BE2C (cell line): ENCODE results near the gene DOK5.

ENCODE experiments used
- DNase-seq: peaks from one replicate; pipeline ENCODE4 v3.0.0-alpha.2; 2020
- H3K27me3 ChIP-seq: fragments of 250-450 bp; sonication (Bioruptor Pico); 2 replicates; pipeline ENCODE4 v1.5.1; 2020; ENCODE audit warnings: mild to moderate bottlenecking
- H3K36me3 ChIP-seq: fragments of 250-450 bp; sonication (Bioruptor Pico); 2 replicates; pipeline ENCODE4 v1.5.1; 2020; ENCODE audit warnings: mild to moderate bottlenecking
- H3K4me1 ChIP-seq: fragments of 250-450 bp; sonication (Bioruptor Pico); 2 replicates; pipeline ENCODE4 v1.5.1; 2020
- H3K4me3 ChIP-seq: 2 replicates; pipeline ENCODE4 v1.5.1; 2011; ENCODE audit warnings: low read depth, low read length
- H3K9me3 ChIP-seq: fragments of 250-450 bp; sonication (Bioruptor Pico); 2 replicates; pipeline ENCODE4 v1.5.1; 2020
- TF ChIP-seq, protein P1 (sequence below): IDR thresholded peaks from 2 replicates; pipeline ENCODE4 v1.5.1; 2012; ENCODE audit warnings: mild to moderate bottlenecking, low read depth, low read length

The DOK5 gene

GRCh38 chr20:54524849-54525248 lies 49.5 kb downstream of the DOK5 start:
- no peak for DNase-seq

DNA sequence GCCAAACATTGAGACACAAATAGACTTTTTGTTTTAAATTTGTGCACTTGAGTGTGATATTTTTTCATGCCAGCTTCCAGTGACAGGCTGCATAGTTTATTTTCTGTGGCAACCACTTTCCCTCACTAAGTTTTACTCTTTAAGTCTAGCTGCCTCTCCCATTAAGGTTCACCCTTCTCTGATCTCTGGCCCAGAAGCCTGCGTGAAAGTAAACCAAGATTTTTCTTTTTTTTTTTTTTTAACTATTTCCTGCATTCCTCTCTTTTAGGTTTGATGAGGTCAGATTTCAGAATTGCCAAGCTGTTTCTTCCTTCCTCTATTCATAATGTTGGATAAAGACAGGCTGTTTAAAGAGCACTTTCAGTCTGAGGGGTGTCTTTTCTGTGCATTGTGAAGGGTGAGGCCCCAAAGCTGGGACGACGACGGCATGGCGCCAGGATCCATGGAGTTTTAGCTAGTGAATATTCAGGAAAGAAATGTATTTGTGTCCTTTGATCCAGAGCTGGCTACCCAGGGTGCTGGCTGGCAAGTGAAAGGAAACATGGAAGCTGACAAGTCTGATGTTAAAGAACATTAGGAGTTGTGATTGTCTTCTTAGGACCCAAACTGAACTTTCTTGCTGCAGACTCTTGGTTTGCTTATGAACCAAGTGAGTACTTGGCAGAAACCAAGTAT lies 50.7 kb downstream of the DOK5 start:
- DNase-seq = no peak
- Histone ChIP-seq H3K4me3 (no peak overlapping the region), H3K9me3 (no peaks in the 10 kb centered on the region), H3K36me3 (no peaks in the 10 kb centered on the region), H3K4me1 (no peaks in the 10 kb centered on the region), H3K27me3 (no peaks in the 10 kb centered on the region; the same call in 1 of the 2 replicates)
- TF ChIP-seq, protein P1, sequence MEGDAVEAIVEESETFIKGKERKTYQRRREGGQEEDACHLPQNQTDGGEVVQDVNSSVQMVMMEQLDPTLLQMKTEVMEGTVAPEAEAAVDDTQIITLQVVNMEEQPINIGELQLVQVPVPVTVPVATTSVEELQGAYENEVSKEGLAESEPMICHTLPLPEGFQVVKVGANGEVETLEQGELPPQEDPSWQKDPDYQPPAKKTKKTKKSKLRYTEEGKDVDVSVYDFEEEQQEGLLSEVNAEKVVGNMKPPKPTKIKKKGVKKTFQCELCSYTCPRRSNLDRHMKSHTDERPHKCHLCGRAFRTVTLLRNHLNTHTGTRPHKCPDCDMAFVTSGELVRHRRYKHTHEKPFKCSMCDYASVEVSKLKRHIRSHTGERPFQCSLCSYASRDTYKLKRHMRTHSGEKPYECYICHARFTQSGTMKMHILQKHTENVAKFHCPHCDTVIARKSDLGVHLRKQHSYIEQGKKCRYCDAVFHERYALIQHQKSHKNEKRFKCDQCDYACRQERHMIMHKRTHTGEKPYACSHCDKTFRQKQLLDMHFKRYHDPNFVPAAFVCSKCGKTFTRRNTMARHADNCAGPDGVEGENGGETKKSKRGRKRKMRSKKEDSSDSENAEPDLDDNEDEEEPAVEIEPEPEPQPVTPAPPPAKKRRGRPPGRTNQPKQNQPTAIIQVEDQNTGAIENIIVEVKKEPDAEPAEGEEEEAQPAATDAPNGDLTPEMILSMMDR = no peak

More at GRCh38 chr20:54524849-54525248, 49.5 kb downstream of the DOK5 start:
- H3K9me3 ChIP-seq = no peaks in the 10 kb centered on the region
- no peaks in the 10 kb centered on the region for H3K36me3 ChIP-seq
- no peaks in the 10 kb centered on the region for H3K4me1 ChIP-seq
- no peaks in the 10 kb centered on the region for H3K27me3 ChIP-seq
- no peak overlapping the region for H3K4me3 ChIP-seq
- TF ChIP-seq, protein P1 = no peak

DNA sequence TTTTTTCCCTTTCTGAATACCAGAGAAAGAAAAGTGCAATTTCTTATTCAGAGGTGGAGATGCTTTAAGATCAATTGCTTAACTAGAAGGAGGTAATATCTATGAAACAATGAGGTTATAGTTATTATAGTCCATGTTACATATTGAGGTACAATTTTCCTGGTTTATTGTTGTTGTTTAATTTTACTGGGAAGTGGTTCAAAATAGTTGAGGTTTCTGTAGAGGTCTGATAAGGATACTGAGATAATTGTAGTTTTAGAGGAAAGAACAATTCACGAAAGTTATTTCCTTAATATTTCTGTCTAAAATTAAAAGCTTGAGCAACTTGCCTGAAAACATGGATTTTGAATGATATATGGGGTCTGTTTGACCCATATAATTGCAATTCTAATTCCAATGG lies 51.4 kb downstream of the DOK5 start:
- Histone ChIP-seq H3K27me3 (no peaks in the 10 kb centered on the region; the same call in 1 of the 2 replicates), H3K9me3 (no peaks in the 10 kb centered on the region), H3K4me3 (no peak overlapping the region), H3K4me1 (no peaks in the 10 kb centered on the region), H3K36me3 (no peaks in the 10 kb centered on the region)
- no peak for DNase-seq
- TF ChIP-seq, protein P1 = no peak

GRCh38 chr20:54532573-54532972 lies 57.2 kb downstream of the DOK5 start:
- H3K4me1 ChIP-seq = no peaks in the 10 kb centered on the region
- no peaks in the 10 kb centered on the region for H3K9me3 ChIP-seq
- TF ChIP-seq, protein P1 = no peak

DNA sequence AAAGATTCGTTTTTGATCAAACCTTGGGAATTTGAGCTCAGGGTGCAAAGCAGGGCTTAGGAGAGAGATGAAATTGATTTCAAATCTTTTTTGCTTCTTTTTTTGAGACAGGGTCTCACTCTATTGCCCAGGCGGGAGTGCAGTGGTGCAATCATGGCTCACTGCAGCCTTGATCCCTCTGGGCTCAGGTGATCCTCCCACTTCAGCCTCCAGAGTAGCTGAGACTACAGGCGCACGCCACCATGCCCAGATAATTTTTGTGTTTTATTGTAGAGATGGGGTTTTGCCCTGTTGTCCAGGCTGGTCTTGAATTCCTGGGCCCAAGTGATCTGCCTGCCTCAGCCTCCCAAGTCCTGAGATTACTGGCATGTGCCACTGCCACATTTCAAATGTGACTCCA lies 58.7 kb downstream of the DOK5 start:
- TF ChIP-seq, protein P1 = no peak
- no peaks in the 10 kb centered on the region for H3K4me1 ChIP-seq
- H3K4me3 ChIP-seq = no peak overlapping the region
- no peaks in the 10 kb centered on the region for H3K36me3 ChIP-seq
- no peaks in the 10 kb centered on the region; the same call in 1 of the 2 replicates for H3K27me3 ChIP-seq
- no peak for DNase-seq
- no peaks in the 10 kb centered on the region for H3K9me3 ChIP-seq

More at GRCh38 chr20:54532573-54532972, 57.2 kb downstream of the DOK5 start:
- H3K27me3 ChIP-seq = no peaks in the 10 kb centered on the region; the same call in 1 of the 2 replicates
- H3K36me3 ChIP-seq = no peaks in the 10 kb centered on the region
- no peak overlapping the region for H3K4me3 ChIP-seq
- DNase-seq = no peak

DNA sequence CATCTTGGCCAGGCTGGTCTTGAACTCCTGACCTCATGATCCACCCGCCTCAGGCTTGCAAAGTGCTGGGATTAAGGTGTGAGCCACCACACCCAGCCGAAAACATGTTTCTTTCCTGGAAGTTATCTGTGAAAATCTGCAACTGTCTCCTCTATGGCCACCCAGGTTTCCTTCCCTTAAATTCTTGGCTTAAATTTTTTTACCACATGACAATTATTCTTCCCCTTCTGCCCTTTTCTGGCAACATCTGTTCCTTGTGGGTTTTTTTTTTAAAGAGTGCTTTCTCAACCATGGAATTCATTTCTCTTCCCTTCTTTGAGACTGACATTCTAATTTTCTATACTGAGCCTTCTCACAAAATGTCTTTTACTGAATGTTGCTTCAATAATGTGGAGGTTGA lies 59.6 kb downstream of the DOK5 start:
- TF ChIP-seq, protein P1 = no peak
- H3K9me3 ChIP-seq = no peaks in the 10 kb centered on the region
- H3K4me1 ChIP-seq = no peaks in the 10 kb centered on the region
- no peaks in the 10 kb centered on the region for H3K36me3 ChIP-seq
- no peak for DNase-seq
- no peaks in the 10 kb centered on the region; the same call in 1 of the 2 replicates for H3K27me3 ChIP-seq
- no peak overlapping the region for H3K4me3 ChIP-seq
